Mesodermal cell (in vitro differentiated cells): Measurements from ENCODE around the gene NDUFB4.
"Not testable (repeated sequence)": the region's sequence is repeated elsewhere in the genome, so short reads cannot be mapped to it uniquely, and the experiment has no call there.

Experiments
- H3K27ac ChIP-seq: 2 replicates; pipeline ENCODE4 v1.7.0; 2013; ENCODE audit warnings: mild to moderate bottlenecking, low read depth, low read length, moderate library complexity; ENCODE audit not compliant: severe bottlenecking
- H3K36me3 ChIP-seq: 2 replicates; pipeline ENCODE4 v1.7.1; 2013; ENCODE audit warnings: mild to moderate bottlenecking, low read length, moderate library complexity; ENCODE audit not compliant: control insufficient read depth, insufficient read depth
- H3K4me1 ChIP-seq: one replicate; pipeline ENCODE4 v1.7.1; 2013; ENCODE audit warnings: mild to moderate bottlenecking, low read length; ENCODE audit not compliant: insufficient read depth, control insufficient read depth, poor library complexity, severe bottlenecking
- H3K4me3 ChIP-seq: 2 replicates; pipeline ENCODE4 v1.7.0; 2013; ENCODE audit warnings: low read length, control low read depth, mild to moderate bottlenecking; ENCODE audit not compliant: insufficient read depth, poor library complexity, severe bottlenecking; ENCODE audit errors: extremely low read depth
- H3K9me3 ChIP-seq: 2 replicates; pipeline ENCODE4 v1.7.1; 2013; ENCODE audit warnings: mild to moderate bottlenecking, low read length, moderate library complexity; ENCODE audit not compliant: control insufficient read depth
- WGBS, 2 experiments: methylation state at CpG; one replicate each; pipeline ENCODE4 v1.1.5; 2013; ENCODE audit warnings: missing lambda C conversion rate in 2 of 2; ENCODE audit not compliant: insufficient coverage in 2 of 2; 5-methylcytosine and 5-hydroxymethylcytosine counted together

The NDUFB4 gene

DNA sequence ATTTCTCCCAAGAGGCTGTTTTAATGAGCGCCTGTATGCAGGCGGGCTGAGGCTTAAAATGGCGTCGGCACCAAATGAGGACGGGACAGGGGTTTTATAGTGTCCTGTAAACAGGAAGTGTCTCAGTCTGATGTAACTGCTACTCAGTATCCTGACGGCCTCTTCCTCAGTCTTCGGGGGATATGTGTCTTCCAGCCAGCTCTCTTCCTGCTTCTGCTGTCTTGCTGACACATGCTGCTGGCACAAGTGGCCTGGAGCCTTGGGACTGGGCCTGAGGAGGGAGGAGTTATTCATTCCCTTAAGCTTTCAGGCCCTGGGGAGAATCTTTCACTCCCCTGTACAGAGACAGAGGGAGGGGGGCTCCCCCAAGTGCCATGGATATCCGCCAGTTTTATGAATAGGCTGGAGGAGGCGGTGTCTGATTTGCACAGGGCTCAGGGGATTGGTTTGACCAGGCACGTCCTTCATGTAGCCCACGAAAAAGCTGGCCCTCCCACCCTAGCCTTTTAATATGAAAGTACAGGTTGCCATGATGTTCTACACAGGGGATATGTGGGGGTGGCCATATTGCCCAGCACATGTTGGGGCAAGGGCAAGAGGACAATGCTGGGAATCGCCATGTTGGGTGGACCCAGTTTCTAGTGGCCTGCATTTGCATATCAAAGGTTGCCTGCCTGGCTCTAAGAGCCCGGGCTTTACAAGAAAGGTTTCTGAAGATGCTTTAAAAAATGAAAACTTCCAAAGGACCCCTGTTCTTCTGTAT lies 19.9 kb downstream of the NDUFB4 start:
- H3K27ac ChIP-seq: peak overlapping the region; percentile 52
- H3K36me3 ChIP-seq: no peaks in the 10 kb centered on the region
- WGBS, 2 experiments: 91 to 95% methylated on average over 9 to 11 of the region's 13 CpGs
- H3K9me3 ChIP-seq: no peaks in the 10 kb centered on the region
- peaks cover 4% of the 10 kb centered on the region for H3K4me1 ChIP-seq
- H3K4me3 ChIP-seq: no peak overlapping the region

DNA sequence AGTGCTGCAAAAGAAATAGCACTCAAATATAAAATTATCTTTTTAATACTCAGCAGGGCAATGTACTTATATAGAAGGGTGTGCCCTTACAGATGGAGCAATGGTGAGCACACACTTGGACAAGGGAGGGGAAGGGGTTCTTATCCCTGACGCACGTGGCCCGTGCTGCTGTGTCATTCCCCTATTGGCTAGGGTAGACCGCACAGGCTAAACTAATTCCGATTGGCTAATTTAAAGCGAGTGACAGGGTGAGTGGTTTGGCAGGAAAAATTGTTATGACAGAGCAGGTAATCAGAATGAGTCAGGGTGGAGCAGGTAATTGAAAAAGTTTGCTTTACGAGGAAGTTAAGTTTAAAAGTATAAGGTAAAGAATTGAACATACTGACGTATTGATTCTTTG lies 20.6 kb downstream of the NDUFB4 start:
- not testable (repeated sequence) for H3K4me1 ChIP-seq, H3K9me3 ChIP-seq, H3K36me3 ChIP-seq, H3K27ac ChIP-seq, H3K4me3 ChIP-seq
- WGBS, 2 experiments: 92 to 100% methylated on average over 6 of the region's 8 CpGs

DNA sequence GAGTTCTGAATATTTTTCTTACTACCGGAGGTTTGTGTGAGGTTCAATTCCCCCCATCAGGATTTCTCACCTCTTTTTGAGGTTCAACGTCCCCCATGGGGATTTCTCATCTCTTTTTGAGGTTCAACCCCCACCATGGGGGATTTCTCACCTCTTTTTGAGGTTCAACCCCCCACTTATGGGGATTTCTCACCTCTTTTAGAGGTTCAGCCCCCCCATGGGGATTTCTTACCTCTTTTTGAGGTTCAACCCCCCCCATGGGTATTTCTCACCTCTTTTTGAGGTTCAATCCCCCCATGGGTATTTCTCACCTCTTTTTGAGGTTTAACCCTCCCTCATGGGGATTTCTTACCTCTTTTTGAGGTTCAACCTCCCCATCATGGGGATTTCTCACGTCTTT lies 26.3 kb downstream of the NDUFB4 start:
- Histone ChIP-seq H3K36me3 (no peaks in the 10 kb centered on the region), H3K27ac (no peak overlapping the region), H3K4me1 (no peaks in the 10 kb centered on the region), H3K4me3 (no peak overlapping the region), H3K9me3 (peaks cover 18% of the 10 kb centered on the region)
- 47 to 81% methylated on average over 2 of the region's 3 CpGs for WGBS, 2 experiments

GRCh38 chr3:120622870-120623726 lies 27.0 kb downstream of the NDUFB4 start:
- Histone ChIP-seq H3K36me3 (no peaks in the 10 kb centered on the region), H3K4me1 (no peaks in the 10 kb centered on the region), H3K9me3 (peaks cover 18% of the 10 kb centered on the region), H3K4me3 (no peak overlapping the region), H3K27ac (no peak overlapping the region)
- WGBS, 2 experiments: 61% methylated on average over 8 of the region's 12 CpGs

- Histone ChIP-seq H3K36me3 (no peaks in the 10 kb centered on the region), H3K4me1 (no peaks in the 10 kb centered on the region), H3K9me3 (peaks cover 18% of the 10 kb centered on the region), H3K27ac (no peak overlapping the region), H3K4me3 (no peak overlapping the region)
These were observed 27.6 kb downstream of the NDUFB4 start for GRCh38 chr3:120623727-120624093.

DNA sequence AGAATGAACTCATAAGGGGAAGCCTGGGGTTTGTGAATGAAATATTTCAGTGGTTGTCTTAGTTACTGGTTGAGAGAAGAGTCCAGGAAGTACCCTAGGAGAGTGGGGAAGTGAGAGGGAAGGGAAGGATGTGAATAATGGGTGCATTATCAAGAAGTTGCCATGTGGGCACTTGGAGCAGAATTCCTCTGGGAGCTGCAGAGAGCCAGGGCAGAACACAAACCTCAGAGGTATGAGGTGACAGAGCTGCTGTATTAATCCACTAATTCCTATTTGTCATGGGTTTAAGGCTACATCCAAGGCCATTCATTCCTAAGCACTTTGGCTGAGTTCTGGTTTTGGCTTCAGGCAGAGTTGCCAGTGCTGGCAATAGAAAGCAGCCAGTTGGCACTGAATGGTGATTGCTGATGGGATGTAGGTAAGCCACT lies 29.0 kb downstream of the NDUFB4 start:
- peaks cover 18% of the 10 kb centered on the region for H3K9me3 ChIP-seq
- H3K4me1 ChIP-seq: no peaks in the 10 kb centered on the region
- H3K36me3 ChIP-seq: no peaks in the 10 kb centered on the region
- H3K27ac ChIP-seq: no peak overlapping the region
- H3K4me3 ChIP-seq: no peak overlapping the region

- no peak overlapping the region for H3K4me3 ChIP-seq
- WGBS, 2 experiments: no CpG with 5 or more reads among the region's 1 CpG
These were observed 38.4 kb downstream of the NDUFB4 start for GRCh38 chr3:120634539-120634938.

GRCh38 chr3:120636795-120637401 lies 40.8 kb downstream of the NDUFB4 start:
- no peaks in the 10 kb centered on the region for H3K9me3 ChIP-seq
- H3K4me1 ChIP-seq: no peaks in the 10 kb centered on the region
- H3K36me3 ChIP-seq: no peaks in the 10 kb centered on the region
- no peak overlapping the region for H3K27ac ChIP-seq
- no peak overlapping the region for H3K4me3 ChIP-seq
- no CpG with 5 or more reads among the region's 2 CpGs for WGBS, 2 experiments

More at GRCh38 chr3:120634539-120634938, 38.4 kb downstream of the NDUFB4 start:
- no peaks in the 10 kb centered on the region for H3K9me3 ChIP-seq
- H3K27ac ChIP-seq: no peak overlapping the region
- no peaks in the 10 kb centered on the region for H3K4me1 ChIP-seq
- H3K36me3 ChIP-seq: no peaks in the 10 kb centered on the region

GRCh38 chr3:120637851-120638559 lies 41.9 kb downstream of the NDUFB4 start:
- Histone ChIP-seq H3K4me3 (no peak overlapping the region), H3K4me1 (no peaks in the 10 kb centered on the region), H3K27ac (no peak overlapping the region), H3K9me3 (no peaks in the 10 kb centered on the region), H3K36me3 (no peaks in the 10 kb centered on the region)
- 83 to 84% methylated on average over 5 of the region's 6 CpGs for WGBS, 2 experiments

DNA sequence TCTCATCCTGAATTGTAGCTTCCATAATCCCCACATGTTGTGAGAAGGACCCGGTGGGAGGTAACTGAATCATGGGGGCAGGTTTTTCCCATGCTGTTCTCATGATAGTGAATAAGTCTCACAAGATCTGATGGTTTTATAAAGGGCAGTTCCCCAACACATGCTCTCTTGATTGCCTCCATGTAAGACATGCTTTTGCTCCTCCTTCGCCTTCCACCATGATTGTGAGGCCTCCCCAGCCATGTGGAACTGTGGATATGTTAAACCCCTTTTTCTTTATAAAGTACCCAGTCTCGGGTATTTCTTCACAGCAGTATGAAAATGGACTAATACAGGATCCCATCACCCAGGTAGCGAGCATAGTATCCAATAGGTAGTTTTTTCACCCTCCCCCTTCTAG lies 42.7 kb downstream of the NDUFB4 start:
- not testable (repeated sequence) for H3K4me3 ChIP-seq, H3K9me3 ChIP-seq, H3K36me3 ChIP-seq, H3K27ac ChIP-seq, H3K4me1 ChIP-seq
- WGBS, 2 experiments: 82 to 100% methylated on average over 2 to 3 of the region's 4 CpGs
